22Rv1 (cell line): ENCODE data around the gene LRRC7.

Source experiments
- ZFX ChIP-seq: fragments of 450-650 bp; IDR thresholded peaks from 2 replicates; pipeline ENCODE4 v1.6.1; 2017; ENCODE audit warnings: antibody characterized with exemption, borderline replicate concordance
- TF ChIP-seq, protein P1 (sequence below): fragments of 450-650 bp; IDR thresholded peaks from 2 replicates; pipeline ENCODE4 v1.5.1; 2017; ENCODE audit warnings: mild to moderate bottlenecking

GRCh38 chr1:69686367-69686984, 118.8 kb downstream of the LRRC7 start:
- TF ChIP-seq, protein P1, sequence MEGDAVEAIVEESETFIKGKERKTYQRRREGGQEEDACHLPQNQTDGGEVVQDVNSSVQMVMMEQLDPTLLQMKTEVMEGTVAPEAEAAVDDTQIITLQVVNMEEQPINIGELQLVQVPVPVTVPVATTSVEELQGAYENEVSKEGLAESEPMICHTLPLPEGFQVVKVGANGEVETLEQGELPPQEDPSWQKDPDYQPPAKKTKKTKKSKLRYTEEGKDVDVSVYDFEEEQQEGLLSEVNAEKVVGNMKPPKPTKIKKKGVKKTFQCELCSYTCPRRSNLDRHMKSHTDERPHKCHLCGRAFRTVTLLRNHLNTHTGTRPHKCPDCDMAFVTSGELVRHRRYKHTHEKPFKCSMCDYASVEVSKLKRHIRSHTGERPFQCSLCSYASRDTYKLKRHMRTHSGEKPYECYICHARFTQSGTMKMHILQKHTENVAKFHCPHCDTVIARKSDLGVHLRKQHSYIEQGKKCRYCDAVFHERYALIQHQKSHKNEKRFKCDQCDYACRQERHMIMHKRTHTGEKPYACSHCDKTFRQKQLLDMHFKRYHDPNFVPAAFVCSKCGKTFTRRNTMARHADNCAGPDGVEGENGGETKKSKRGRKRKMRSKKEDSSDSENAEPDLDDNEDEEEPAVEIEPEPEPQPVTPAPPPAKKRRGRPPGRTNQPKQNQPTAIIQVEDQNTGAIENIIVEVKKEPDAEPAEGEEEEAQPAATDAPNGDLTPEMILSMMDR = no peak
- no peak for TF ChIP-seq ZFX
